Astrocyte of the cerebellum (primary cell): ENCODE measurements around the gene PPP1R13L.
"Not testable (repeated sequence)": the region's sequence is repeated elsewhere in the genome, so short reads cannot be mapped to it uniquely, and the experiment has no call there.

ENCODE experiments used
- DNase-seq: peaks from one replicate; pipeline ENCODE4 v3.0.0-alpha.2; 2011; ENCODE audit warnings: low read depth
- H3K4me3 ChIP-seq: 2 replicates; pipeline ENCODE4 v1.5.1; 2011; ENCODE audit warnings: mild to moderate bottlenecking, low read depth, low read length, moderate library complexity
- CTCF ChIP-seq: IDR thresholded peaks from 2 replicates; pipeline ENCODE4 v1.5.1; 2012; ENCODE audit warnings: low read length, low read depth, moderate library complexity, mild to moderate bottlenecking; ENCODE audit errors: missing control alignments
- in situ Hi-C: cut with HindIII; loops from 2 replicates; pipeline ENCODE4 v1.10.0; 2017; ENCODE audit warnings: low sequenced_read_pairs

The PPP1R13L gene

GRCh38 chr19:45342911-45343310 is 62.0 kb downstream of the PPP1R13L start:
- no peak for TF ChIP-seq CTCF
- DNase-seq: no peak
- H3K4me3 ChIP-seq: no peak overlapping the region
- in situ Hi-C loops: no loop called here

GRCh38 chr19:45340899-45341453 is 63.9 kb downstream of the PPP1R13L start:
- in situ Hi-C loops: no loop called here
- TF ChIP-seq CTCF: no peak
- DNase-seq: no peak
- H3K4me3 ChIP-seq: peak overlapping the region; percentile 18

DNA sequence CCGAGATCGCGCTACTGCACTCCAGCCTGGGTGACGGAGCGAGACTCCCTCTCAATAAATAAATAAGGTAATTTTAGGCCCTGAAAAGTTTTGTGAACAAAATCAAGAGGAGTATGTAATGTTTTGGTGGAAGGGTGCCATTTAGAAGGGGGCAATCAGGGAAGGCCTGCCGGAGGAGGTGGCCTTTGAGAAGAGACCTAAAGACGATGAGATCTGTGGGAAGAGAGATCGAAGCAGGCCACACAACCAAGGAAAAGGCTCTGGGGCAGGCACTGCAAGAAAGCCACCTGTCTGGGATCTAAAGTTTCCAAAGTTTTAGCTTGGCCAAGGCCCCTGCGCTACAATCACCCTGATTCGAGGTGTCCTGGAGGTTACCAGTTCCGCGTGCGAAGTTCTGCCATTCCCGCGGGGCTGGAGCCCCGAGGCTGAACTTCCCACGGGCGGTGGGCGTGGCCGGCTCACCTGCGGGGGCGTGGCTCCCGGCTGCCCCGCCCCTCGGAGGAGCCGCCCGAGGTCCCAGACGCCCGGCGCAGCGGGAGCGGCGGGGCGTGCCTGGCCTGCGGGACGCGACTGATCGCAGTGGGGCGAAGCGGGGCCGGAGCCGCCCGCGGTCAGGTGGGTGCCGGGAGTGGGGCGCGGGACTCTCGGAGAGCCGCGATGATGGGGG is 64.5 kb downstream of the PPP1R13L start, which contains the start of gene KLC3:
Gene KLC3, plus strand, starts transcription at position 519 of the 667 bp plus-strand sequence. CDS start 4,792 bp downstream, outside the sequence.
- TF ChIP-seq CTCF: no peak
- in situ Hi-C loops: no loop called here
- DNase-seq: no peak
- peak within 1 kb of the TSS; percentile 18 for H3K4me3 ChIP-seq

GRCh38 chr19:45339629-45340028 is 65.2 kb downstream of the PPP1R13L start:
- no peak for DNase-seq
- in situ Hi-C loops: no loop called here
- no peak overlapping the region for H3K4me3 ChIP-seq
- no peak for TF ChIP-seq CTCF

GRCh38 chr19:45336696-45337251 is 68.1 kb downstream of the PPP1R13L start:
- no peak overlapping the region for H3K4me3 ChIP-seq
- in situ Hi-C loops: no loop called here
- no peak for DNase-seq
- TF ChIP-seq CTCF: no peak

DNA sequence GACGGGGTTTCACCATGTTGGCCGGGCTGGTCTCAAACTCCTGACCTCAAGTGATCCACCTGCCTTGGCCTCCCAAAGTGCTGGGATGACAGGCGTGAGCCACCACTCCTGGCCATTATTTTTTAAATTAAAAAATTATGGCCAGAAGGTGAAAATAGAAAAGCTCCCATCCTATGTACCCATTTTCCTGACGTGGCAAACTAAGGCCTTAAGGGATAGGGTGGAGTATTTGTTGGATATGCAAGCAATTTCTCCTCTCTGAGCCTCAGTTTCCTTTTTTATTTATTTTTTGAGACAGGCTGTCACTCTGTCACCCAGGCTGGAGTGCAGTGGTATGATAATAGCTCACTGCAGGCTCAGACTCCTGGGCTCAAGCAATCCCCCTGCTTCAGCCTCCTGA is 70.0 kb downstream of the PPP1R13L start:
- in situ Hi-C loops, DNase-seq, H3K4me3 ChIP-seq: not testable (repeated sequence)
